HG03280 (cell line): ENCODE measurements around the gene CD53.
A peak's percentile ranks its signal among the peaks of the same experiment; 100 is the strongest.

Experiments used
- ATAC-seq: cut with Tn5 transposase; IDR thresholded peaks from one replicate; pipeline ENCODE4 v1.9.1; 2021; ENCODE audit warnings: mild to moderate bottlenecking, moderate library complexity; ENCODE audit not compliant: unreplicated experiment

Gene CD53

DNA sequence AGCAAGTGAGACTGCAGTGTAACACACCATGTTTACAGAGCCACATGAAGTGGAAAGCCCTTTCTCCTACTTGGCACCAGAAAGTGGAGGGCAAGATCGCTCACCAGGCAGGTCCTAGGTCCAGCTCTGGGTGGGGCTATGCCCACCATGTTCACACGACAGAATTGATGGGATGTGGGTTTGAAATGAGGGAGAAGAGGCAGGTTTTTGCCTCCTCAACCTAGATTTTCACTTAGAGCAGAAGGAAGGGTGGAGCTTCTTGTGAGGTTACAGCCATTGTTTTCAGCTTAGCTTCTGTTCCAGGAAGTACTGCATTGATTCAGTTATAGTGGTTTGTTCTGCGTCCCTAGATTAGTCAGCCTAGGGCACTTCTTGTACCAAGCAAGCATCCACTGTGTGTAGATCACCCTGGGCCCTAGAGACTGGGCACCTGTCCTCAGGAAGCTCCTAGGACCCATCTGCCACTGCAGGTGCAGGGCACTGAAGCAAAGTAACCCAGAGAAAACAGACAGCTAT lies 2.3 kb downstream of the CD53 start:
- ATAC-seq = peak; percentile 36

DNA sequence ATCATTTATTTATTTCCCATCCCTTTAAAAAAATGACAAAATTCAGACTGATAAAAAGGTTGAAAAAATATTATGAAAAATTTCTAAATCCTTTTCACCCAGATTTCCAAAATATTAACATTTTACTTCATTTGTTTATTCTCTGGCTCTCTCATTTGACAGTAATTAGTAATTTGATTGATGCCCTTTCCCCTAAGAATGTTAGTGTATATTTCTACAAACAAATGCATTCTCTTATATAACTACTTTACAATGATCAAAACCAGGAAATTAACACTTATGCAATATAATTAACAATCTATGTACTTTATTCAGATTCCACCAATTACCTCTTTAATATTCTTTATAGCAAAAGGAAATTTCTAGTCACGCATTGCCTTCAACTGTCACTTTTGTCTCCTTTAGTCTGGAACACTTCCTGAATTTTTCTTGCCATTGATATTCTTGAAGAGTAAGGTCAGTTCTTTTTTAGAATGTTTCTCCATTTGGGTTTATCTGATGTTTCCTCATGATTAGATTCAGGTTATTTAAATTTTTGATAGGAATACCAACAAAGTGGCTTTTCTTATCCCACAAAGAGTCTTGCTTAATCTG lies 3.9 kb downstream of the CD53 start:
- ATAC-seq = no peak

DNA sequence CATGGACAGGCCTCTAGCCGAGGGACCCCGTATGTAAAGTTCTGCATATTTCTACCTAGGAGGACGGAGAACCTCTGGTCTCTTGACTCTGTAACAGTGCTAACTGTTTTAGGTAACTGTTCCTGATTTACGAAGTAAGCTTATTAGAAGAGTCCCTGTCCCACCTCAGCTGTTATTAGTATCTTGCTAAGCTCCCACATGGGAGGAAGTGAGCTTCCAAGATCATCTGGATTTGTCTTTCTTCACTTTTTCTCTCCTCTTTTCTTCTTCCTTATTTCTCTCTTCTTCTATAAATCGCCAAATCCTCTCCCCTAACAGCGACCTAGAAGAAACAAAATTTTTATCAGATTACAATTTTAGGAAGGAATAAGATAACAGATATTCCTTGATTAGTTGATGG lies 4.4 kb downstream of the CD53 start:
- ATAC-seq = no peak

DNA sequence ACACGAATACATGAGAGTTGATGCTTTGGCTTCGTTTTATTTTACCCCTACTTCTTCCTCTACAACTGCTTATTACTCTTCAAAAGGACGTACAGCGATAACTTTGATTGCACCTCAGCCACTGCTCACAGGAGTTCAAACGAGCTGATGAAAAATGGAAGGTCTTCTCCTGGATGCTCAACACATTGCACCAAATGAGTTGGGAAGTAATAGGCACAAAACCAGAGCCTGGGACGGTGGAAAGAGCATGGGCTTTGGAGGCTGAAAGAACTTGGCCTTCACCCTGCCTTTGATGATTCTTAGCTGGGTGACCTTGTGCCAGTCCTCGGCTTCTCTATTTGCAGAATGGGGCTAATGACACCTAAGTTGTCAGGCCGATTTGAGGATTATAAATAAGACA lies 4.8 kb downstream of the CD53 start:
- ATAC-seq = no peak

DNA sequence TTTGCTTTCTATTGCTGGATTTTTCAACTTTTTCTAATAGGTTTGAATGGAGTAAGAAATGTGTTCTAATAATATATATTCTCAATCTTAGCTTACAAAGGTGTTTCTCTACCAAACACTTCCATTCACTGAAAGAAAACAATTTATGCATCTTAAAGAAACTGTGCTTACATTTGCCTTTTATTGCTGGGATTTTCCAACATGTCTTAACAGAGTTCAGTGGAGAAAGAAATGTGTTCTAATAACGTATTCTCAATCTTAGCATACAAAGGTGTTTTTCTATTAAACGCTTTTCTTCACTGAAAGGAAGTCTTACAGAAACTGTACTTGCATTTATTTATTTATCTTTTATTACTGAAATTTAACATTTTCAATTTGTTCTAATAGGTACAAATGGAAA lies 5.6 kb downstream of the CD53 start:
- no peak for ATAC-seq

DNA sequence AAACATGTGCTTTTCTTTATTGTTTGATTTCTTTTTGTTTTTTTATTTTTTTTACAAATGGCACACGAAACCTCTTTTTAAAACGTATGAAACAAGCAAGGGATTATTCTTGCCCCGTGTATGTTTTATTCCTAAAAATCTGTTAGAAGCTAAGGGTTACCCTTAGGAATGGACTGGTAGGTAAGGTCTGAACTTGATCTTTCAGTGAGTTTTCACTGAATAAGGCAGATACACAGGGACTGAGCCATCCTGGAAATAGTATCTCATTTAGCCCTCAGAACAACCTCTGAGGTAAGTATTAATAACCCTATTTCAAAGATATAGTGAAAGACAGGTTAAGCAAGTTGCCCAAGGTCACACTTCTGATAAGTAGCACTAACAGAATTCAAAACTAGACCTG lies 6.0 kb downstream of the CD53 start:
- ATAC-seq = no peak

- ATAC-seq = no peak
Observed at GRCh38 chr1:110879758-110880606, 7.0 kb downstream of the CD53 start.

DNA sequence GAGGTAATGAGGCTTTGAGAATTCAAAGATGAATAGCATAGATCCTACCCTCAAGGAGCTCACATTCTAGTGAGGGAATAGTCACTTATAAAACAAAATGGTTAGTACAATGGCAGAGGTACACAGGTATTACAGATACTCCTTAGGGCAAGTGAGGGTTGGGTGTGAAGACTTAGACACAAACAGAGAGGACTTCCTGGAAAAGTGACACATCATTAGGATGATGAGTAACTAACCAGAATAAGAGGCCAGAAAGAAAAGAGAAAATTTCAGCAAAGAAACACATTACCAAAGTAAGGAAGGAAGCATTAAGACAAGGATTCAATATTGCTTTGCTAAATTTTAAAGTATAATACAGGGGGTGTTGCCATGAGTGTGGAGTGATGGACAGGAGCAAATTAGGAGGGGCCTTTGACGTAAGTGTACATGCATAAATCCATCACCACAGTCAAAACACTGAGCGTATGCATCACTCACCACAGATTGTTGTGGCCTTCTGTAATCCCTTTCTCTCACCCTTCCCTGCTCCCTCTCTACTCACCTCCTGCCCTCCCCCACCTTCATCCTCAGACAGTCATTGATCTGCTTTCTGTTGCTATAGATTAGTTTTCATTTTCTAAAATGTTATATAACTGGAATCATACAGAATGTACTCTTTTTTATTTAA lies 7.9 kb downstream of the CD53 start:
- no peak for ATAC-seq

- ATAC-seq = no peak
Observed at GRCh38 chr1:110888049-110888448, 15.1 kb downstream of the CD53 start.

GRCh38 chr1:110888641-110889040 lies 15.7 kb downstream of the CD53 start:
- no peak for ATAC-seq

GRCh38 chr1:110890474-110891196 lies 17.7 kb downstream of the CD53 start:
- no peak for ATAC-seq

DNA sequence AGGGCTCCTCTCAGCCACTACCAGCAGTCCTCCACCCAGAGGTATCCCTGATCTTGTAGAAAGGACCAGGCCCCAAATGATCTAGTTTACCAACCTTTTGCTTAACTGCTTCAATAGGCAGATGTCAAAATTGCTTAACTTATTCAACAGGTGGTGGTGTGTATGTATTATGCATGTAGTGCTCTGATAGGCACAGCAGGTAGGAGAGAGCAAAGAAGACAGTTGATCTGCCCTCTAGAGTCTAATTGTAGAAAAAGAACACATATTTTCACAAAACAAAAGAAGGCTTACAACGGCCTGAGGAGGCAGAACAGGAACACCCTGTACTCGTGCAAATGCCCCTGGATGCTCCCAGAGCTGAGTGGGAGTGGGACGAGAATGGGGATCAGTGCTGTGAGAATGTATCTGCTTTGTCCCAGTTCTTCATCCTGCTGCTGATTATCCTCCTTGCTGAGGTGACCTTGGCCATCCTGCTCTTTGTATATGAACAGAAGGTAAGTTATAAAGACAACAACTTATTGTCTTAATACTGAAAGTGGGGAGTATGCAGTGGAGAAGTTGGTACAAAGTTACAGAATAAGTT lies 21.1 kb downstream of the CD53 start:
- ATAC-seq = no peak

DNA sequence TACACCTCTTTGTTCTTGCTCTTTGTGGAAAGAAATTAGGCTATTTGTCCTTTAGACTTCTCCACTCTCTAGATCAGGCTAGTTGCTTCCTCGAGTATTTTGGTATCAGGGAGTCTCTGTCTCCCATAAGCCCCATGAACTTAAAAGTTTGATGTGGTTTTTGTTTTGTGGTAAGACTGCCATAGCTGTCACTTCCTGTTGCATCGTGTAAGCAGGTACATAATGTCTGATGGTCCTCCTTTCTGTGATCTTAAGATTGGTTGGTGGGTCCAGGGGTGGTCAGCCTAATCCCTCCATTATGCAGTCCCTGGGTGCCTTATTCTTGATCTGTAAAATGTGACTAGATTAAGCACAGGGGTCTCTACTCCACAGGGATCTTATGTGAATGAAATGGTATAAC lies 23.1 kb downstream of the CD53 start:
- no peak for ATAC-seq

GRCh38 chr1:110897681-110898080 lies 24.7 kb downstream of the CD53 start:
- no peak for ATAC-seq

DNA sequence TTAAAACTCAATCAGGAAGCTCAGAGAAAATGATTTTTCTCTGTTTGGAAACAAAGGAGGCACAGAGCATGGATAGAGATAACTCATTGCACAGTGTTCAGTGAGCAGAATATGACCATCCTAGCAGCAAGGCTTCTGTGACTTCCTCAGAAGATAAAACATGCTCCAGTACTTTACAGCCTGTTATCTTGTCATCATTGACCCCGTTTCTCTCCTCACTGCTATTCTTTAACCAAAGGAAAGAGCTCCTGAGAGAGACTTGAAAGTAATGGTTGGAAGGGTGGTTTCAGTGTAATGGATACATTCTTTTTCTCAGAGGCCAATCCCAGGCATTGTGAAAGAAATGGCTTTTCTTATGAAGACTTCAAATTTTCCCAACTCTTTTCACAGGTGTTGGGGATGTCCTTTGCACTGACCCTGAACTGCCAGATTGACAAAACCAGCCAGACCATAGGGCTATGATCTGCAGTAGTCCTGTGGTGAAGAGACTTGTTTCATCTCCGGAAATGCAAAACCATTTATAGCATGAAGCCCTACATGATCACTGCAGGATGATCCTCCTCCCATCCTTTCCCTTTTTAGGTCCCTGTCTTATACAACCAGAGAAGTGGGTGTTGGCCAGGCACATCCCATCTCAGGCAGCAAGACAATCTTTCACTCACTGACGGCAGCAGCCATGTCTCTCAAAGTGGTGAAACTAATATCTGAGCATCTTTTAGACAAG lies 25.9 kb downstream of the CD53 start:
- no peak for ATAC-seq

- ATAC-seq = no peak
Observed at GRCh38 chr1:110899458-110899843, 26.5 kb downstream of the CD53 start.

DNA sequence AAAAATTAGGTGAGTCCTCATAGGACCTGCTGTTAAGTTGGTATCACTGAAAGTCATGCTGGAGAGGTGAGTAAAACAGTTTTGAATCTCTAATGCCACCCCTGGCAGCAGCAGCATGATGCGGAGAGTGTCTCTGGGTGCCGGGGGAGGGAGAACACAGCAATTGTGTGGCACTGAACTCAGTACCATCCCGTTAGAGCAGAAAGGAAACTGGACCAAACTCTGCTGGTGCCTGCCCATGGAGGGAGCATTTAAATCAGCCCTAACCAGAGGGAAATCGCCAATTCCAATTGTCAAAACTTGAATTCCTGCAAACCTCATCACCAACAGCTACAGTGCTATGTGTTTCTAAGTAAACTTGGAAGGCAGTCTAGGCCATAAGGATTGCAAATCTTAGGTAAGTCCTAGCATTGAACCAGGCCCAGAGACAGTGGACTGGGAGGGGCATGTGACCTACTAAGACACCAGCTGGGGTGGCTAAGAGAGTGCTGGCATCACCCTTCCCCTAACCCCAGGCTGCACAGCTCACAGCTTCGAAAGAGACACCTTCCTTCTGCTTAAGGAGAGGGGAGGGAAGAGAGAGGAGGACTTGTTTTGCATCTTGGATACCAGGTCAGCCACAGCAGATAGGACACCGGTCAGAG lies 30.0 kb downstream of the CD53 start:
- ATAC-seq = no peak

- ATAC-seq = no peak
Observed at GRCh38 chr1:110903853-110904500, 31.0 kb downstream of the CD53 start.

GRCh38 chr1:110912784-110913183 lies 39.8 kb downstream of the CD53 start:
- no peak for ATAC-seq
